ENCODE measurements around the gene TAF6L.
A peak's percentile ranks its signal among the peaks of the same experiment; 100 is the strongest.

The TAF6L gene, protein sequence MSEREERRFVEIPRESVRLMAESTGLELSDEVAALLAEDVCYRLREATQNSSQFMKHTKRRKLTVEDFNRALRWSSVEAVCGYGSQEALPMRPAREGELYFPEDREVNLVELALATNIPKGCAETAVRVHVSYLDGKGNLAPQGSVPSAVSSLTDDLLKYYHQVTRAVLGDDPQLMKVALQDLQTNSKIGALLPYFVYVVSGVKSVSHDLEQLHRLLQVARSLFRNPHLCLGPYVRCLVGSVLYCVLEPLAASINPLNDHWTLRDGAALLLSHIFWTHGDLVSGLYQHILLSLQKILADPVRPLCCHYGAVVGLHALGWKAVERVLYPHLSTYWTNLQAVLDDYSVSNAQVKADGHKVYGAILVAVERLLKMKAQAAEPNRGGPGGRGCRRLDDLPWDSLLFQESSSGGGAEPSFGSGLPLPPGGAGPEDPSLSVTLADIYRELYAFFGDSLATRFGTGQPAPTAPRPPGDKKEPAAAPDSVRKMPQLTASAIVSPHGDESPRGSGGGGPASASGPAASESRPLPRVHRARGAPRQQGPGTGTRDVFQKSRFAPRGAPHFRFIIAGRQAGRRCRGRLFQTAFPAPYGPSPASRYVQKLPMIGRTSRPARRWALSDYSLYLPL

DNA sequence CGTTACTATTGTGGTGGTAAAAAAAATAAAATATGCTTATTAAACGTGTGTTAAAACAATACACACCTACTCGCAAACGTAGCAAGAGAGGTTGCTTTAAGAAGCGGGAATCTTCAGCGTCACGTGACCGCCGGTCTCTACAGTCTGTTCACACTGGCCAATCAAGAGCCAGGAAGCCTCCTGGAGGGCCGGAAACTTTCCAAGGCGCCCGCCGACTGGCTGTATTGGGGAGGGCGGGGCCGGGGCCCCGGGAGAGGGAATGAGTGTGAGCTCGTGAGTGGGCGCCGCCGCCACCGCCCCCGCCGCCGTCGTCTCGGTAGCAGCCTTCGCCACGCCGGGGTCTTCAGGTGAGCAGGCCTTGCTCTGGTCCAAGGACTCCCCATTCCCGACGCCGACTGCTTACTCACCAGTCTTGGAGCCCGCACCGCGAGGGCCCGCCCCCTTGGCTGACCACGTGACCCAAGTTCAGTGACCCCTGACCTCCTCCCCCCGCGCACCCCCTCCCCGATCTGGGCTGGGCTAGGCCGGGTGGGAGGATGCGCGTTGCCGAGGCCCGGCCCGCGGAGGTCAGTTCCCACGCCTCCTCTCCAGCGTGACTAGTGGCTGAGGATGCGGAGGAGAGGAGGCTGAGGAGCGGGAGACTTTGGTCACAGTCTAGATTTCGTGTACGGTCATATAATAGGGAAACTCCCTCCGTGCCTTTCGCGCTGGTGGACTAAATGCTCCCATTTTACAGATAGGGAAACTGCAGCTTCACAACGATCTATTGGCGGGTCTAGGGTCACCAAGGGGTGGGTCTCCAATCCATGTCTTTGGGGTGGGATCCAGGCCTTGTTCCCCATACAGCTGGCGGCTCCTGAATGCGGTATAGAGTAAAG lies at the start of gene TAF6L:
TAF6L (plus strand) TSS at position 253 of the 878 bp plus-strand sequence. CDS start 4,388 bp downstream, outside the sequence.
- Histone ChIP-seq H3K9me2 (replicated peaks; ENCODE audit: low read depth, low read length) (no peaks in the 10 kb centered on the region), H3K9ac (ENCODE audit: low read depth, low read length, poor library complexity, severe bottlenecking) (peak within 1 kb of the TSS; percentile 84), H3K4me2 (ENCODE audit: low read depth, low read length, poor library complexity, severe bottlenecking) (peak within 1 kb of the TSS; percentile 92), H3K9me3 (ENCODE audit: insufficient read depth, low read depth, low read length) (no peaks in the 10 kb centered on the region), H3K27me3 (ENCODE audit: insufficient read depth, low read length, poor library complexity, severe bottlenecking) (no peaks in the 10 kb centered on the region), H4K20me1 (ENCODE audit: insufficient read depth, low read length, poor library complexity, severe bottlenecking) (no peaks in the 10 kb centered on the region), H3K36me3 (ENCODE audit: insufficient read depth, low read length) (peaks cover 6% of the 10 kb centered on the region; the same call in 1 of the 2 replicates), H2AFZ (ENCODE audit: low read length) (peak within 1 kb of the TSS; percentile 95), H3F3A (ENCODE audit: low read depth) (0 out of 2 replicates have a peak, but pooled peaks cover 6% of the 10 kb centered on the region), H3K79me2 (ENCODE audit: insufficient read depth, low read length) (peaks cover 8% of the 10 kb centered on the region; the same call in 1 of the 2 replicates), H3K4me1 (ENCODE audit: insufficient read depth, low read length, poor library complexity, severe bottlenecking) (peaks cover 7% of the 10 kb centered on the region), H3K4me3 (ENCODE audit: low read length, poor library complexity, severe bottlenecking) (peak within 1 kb of the TSS; percentile 75)
- TF ChIP-seq, protein P1, sequence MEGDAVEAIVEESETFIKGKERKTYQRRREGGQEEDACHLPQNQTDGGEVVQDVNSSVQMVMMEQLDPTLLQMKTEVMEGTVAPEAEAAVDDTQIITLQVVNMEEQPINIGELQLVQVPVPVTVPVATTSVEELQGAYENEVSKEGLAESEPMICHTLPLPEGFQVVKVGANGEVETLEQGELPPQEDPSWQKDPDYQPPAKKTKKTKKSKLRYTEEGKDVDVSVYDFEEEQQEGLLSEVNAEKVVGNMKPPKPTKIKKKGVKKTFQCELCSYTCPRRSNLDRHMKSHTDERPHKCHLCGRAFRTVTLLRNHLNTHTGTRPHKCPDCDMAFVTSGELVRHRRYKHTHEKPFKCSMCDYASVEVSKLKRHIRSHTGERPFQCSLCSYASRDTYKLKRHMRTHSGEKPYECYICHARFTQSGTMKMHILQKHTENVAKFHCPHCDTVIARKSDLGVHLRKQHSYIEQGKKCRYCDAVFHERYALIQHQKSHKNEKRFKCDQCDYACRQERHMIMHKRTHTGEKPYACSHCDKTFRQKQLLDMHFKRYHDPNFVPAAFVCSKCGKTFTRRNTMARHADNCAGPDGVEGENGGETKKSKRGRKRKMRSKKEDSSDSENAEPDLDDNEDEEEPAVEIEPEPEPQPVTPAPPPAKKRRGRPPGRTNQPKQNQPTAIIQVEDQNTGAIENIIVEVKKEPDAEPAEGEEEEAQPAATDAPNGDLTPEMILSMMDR (conservative IDR thresholded peaks at IDR 0.05; ENCODE audit: low read length): no peak

DNA sequence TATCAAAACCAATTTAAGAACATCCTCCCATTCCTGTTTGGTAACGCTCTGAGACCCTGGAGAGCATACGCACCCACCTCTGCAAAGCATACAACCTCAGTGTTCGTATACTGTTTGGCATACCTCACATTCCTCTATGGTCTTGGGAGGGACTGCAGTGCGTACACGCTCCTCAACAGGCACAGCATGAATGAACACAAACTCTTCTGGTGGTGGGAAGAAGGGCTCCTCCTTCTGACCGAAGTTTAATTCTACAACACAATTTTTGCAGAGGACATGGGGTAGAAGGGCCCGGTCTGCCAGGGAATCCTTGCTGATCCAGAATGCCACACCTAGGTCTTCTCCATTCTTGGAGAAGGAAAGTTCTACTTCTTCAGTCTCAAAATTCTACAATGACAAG lies 49.2 kb upstream of the TAF6L start:
- peaks cover 89% of the 10 kb centered on the region for H4K20me1 ChIP-seq (ENCODE audit: insufficient read depth, low read length, poor library complexity, severe bottlenecking)
- no peak overlapping the region for H2AFZ ChIP-seq (ENCODE audit: low read length)
- peak overlapping the region; percentile 6 for H3K9ac ChIP-seq (ENCODE audit: low read depth, low read length, poor library complexity, severe bottlenecking)
- no peaks in the 10 kb centered on the region for H3K9me3 ChIP-seq (ENCODE audit: insufficient read depth, low read depth, low read length)
- H3K4me2 ChIP-seq (ENCODE audit: low read depth, low read length, poor library complexity, severe bottlenecking): peak overlapping the region; percentile 98
- no peaks in the 10 kb centered on the region for H3K9me2 ChIP-seq (replicated peaks; ENCODE audit: low read depth, low read length)
- H3K36me3 ChIP-seq (ENCODE audit: insufficient read depth, low read length): peaks cover 78% of the 10 kb centered on the region
- no peaks in the 10 kb centered on the region for H3F3A ChIP-seq (ENCODE audit: low read depth)
- peaks cover 99% of the 10 kb centered on the region for H3K79me2 ChIP-seq (ENCODE audit: insufficient read depth, low read length)
- peaks cover 43% of the 10 kb centered on the region for H3K4me1 ChIP-seq (ENCODE audit: insufficient read depth, low read length, poor library complexity, severe bottlenecking)
- peak overlapping the region; percentile 11 for H3K4me3 ChIP-seq (ENCODE audit: low read length, poor library complexity, severe bottlenecking)
- no peaks in the 10 kb centered on the region for H3K27me3 ChIP-seq (ENCODE audit: insufficient read depth, low read length, poor library complexity, severe bottlenecking)
- TF ChIP-seq EZH2phosphoT487 (IDR thresholded peaks at IDR 0.05; ENCODE audit: borderline replicate concordance): no peak
- TF ChIP-seq, protein P1 (conservative IDR thresholded peaks at IDR 0.05; ENCODE audit: low read length): peak; percentile 45

DNA sequence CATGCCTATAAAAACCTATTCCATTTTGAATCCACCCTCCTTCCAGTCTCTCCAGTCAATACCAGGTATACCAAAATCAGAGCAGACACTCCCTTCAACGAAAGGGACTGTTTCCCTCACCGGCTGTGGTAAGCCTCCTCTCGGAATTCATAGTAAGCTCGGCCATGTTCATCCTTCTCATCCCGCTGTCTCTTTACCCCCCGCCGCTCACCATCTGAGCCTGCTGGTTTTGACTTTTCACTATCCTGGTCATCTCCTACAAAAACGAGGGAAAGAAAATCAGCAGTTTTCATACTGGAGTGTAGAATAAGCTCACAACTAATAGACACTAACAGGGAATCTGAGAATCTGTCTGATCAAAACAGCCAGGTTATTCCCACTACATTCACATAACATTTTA lies 47.0 kb upstream of the TAF6L start:
- peaks cover 40% of the 10 kb centered on the region for H3K4me1 ChIP-seq (ENCODE audit: insufficient read depth, low read length, poor library complexity, severe bottlenecking)
- H3K9ac ChIP-seq (ENCODE audit: low read depth, low read length, poor library complexity, severe bottlenecking): peak overlapping the region; percentile 98
- H4K20me1 ChIP-seq (ENCODE audit: insufficient read depth, low read length, poor library complexity, severe bottlenecking): peaks cover 77% of the 10 kb centered on the region

More for the DNA sequence above, 47.0 kb upstream of the TAF6L start:
- Histone ChIP-seq H3F3A (ENCODE audit: low read depth) (peaks cover 3% of the 10 kb centered on the region), H3K27me3 (ENCODE audit: insufficient read depth, low read length, poor library complexity, severe bottlenecking) (no peaks in the 10 kb centered on the region), H3K4me3 (ENCODE audit: low read length, poor library complexity, severe bottlenecking) (peak overlapping the region; percentile 92), H3K9me2 (replicated peaks; ENCODE audit: low read depth, low read length) (no peaks in the 10 kb centered on the region), H3K79me2 (ENCODE audit: insufficient read depth, low read length) (peaks cover 85% of the 10 kb centered on the region), H3K36me3 (ENCODE audit: insufficient read depth, low read length) (peaks cover 56% of the 10 kb centered on the region), H2AFZ (ENCODE audit: low read length) (no peak overlapping the region), H3K4me2 (ENCODE audit: low read depth, low read length, poor library complexity, severe bottlenecking) (peak overlapping the region; percentile 98), H3K9me3 (ENCODE audit: insufficient read depth, low read depth, low read length) (no peaks in the 10 kb centered on the region)
- TF ChIP-seq, protein P1 (conservative IDR thresholded peaks at IDR 0.05; ENCODE audit: low read length): no peak
- no peak for TF ChIP-seq EZH2phosphoT487 (IDR thresholded peaks at IDR 0.05; ENCODE audit: borderline replicate concordance)
